ENCODE results near the gene TRANK1.
"Not testable (repeated sequence)": the region's sequence is repeated elsewhere in the genome, so short reads cannot be mapped to it uniquely, and the experiment has no call there.

The TRANK1 gene

DNA sequence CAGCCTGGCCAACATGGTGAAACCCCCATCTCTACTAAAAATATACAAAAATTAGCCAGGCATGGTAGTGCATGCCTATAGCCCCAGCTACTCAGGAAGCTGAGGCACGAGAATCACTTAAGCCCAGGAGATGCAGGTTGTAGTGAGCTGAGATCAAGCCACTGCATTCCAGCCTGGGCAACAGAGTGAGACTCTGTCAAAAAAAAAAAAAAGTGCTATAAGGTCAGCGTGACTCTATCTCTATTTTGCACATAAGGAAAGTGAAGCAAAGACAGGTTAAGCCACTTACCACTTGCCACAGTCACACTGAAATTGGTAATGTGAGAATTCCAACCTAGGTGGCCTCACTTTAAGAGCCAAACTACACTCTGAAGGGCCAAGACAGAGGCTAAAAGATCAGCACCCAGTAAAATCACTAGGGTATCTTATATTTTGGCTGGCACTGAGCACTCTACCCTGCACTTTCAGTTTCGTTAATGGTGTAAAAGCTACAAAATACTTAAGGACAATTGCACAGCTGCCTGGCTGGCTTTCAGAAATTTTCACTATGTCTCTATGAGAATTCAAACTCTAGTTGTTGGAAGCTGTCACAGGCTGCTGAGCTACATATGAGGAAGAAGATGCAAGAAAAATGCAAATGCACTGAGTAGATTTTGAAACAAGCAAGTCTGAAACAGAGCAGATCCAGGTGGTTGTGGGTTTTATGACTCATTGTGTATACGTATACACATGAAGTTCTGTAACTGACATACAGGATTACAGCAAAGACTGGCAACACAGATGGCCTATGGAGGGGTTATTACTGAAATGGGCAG, 32.7 kb downstream of the TRANK1 start:
- DNase-seq: peak; percentile 17

DNA sequence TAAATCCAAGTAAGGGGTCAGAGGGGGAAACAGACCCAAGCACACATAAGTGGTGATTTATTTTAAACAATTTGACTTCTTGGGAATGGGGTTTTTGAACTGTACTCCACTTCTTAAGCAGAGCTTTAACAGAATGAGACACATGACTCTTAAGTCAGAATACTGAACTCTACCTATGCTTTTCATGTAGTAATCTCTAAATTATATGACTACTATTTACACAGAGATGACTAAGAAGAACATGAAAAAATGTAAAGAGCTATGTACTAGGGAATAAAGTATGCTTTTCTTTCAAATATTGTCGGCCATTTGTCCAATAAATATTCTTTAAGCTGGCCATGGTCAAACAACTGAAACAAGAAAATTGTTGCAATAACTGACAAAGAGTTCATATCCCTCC, 35.2 kb downstream of the TRANK1 start:
- DNase-seq: no peak

DNA sequence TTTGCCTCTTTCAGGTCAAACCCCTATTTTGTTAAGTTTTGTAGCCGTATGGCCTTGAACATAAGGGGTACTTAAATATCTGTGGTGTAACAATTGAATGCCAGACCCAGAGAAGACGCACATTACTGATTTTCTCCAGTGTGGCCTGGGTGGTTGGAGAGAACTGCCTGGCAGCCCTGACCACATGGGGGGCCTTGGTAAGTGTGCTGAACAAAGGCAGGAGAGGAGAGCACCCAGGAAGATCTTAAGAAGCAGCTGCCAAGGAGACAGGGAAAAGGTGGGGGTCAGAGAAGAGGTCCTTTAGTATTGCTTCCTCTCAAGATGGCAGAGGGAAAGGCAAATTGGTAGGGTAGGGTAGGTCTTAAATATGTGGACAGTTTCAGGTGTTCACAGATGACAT, 35.7 kb downstream of the TRANK1 start:
- no peak for DNase-seq

DNA sequence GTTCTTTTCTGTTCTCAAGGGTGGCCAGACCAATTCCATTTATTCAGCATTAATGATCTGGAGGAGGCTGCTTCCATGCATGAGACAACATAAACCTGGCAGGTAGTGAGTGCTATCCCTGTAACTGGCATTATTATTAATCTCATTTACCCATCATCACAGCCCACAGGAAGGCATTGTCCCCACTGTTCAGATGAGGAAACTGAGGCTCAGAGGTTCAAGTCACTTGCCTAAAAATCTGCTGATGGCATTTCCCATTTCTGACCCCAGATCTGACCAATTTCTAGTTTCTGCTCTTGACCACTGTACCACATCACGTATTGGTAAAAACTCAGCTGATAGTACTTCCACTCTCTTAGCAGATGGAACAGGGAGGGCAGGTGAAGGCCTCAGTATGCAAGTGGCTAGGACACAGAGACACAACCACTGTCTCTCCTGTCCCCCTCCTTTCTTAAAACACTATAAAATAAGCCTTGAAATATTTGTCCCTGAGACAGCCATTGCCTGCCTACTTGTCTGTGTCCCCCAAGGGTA, 36.1 kb downstream of the TRANK1 start:
- DNase-seq: no peak

DNA sequence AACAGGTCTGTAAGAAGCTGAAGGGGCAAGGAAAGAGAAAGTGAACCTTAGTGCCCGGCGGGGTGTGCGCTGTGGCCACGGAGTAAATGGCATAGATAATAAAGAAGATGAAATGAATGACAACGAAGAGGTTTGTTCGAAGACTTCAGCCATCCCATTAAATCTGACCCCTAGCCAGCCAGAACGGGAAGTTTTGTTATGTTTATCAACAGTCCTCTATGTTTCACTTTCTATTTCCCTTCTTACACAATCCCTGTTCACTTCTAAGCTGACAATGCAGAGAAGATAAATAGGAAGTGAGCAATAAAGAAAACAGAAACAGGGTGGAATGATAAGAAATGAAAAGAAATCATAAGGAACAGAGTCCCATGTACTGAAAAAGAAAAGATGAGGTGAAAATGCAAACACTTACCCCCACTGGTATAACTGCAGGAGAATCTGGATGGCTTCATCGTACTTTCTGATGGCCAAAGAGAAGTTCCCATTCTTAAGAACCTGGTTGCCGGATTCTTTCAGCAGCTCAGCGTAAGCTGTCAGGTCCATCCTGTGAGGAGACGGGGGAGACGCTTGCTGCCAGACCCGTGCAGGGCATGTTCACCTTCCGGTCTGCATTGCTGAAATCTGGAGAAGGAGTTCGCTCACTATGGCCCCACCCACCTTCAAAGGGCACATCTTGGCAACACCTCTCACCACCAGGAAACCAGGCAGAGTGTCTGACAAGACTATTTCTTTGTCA, 36.8 kb downstream of the TRANK1 start:
- DNase-seq: peak; percentile 28

DNA sequence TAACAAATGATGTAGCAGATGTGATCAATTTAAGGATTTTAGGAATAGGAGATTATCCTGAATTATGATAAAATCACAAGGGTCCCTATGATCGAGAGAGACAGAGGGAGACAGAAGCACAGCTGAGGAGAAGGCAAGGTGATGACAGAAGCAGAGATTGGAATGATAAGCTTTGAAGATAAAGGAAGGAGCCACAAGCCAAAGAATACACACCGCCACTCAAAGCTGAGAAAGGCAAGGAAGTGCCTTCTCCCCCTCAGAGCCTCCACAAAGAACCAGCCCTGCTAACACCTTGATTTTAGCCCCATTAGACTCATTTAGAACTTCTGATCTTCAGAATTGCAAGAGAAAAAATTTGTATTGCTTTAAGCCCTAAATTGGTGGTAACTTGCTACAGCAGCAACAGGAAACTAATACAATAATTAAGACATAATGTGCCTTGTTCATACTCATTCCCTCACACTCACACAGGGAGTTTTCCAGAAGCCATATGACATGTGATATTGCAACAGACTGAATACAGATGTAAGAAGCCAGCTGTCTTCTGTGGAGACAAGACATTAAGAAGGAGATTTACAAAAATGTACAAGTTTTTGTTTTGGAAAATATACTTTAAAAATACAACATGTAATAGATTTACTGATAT, 38.2 kb downstream of the TRANK1 start:
- DNase-seq: no peak

DNA sequence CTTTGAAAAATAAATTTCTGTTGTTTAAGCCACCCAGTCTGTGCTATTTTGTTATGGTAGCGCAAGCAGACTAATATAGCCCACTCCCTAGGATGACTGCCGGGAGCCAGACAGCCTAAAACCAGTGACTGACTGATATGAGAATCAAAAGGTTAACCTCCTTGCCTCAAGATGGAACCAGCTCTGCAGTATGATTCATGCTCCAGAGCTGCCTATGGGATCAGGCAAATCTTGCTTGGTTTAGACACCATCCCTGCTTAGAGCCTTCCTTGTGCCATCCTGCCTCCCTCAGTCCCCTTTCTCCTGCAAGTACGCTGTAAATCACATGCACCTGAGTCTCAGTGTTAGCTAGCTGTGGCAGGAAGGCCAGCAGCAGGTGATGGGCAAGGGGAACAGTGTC, 39.3 kb downstream of the TRANK1 start:
- no peak for DNase-seq

DNA sequence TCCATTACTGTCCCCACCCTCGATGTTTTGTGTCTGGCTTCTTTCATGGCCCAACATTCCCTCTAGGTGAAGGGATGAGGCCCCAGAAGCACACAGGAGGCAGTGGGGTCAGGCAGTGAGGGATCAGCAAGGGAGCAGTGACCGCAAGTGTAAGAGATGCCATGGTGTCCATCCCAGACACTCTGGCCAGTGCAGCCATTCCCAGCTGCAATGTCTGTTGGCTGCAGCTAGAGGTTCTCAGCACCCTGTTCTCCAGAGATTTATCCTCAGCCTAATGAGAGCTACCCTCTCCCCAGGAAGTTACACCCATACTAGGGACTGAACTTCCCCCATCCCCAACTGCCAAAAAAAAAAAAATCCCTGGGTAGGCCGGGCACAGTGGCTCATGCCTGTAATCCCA, 40.2 kb downstream of the TRANK1 start:
- DNase-seq: no peak

DNA sequence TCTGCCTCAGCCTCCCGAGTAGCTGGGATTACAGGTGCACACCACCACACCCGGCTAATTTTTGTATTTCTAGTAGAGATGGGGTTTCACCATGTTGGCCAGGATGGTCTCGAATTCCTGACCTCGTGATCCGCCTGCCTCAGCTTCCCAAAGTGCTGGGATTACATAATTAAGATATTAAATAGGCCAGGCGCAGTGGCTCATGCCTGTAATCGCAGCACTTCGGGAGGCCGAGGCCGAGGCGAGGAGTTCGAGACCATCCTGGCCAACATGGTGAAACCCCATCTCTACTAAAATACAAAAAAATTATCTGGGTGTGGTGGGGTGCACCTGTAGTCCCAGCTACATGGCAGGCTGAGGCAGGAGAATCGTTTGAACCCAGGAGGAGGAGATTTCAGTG, 40.8 kb downstream of the TRANK1 start:
- not testable (repeated sequence) for DNase-seq

DNA sequence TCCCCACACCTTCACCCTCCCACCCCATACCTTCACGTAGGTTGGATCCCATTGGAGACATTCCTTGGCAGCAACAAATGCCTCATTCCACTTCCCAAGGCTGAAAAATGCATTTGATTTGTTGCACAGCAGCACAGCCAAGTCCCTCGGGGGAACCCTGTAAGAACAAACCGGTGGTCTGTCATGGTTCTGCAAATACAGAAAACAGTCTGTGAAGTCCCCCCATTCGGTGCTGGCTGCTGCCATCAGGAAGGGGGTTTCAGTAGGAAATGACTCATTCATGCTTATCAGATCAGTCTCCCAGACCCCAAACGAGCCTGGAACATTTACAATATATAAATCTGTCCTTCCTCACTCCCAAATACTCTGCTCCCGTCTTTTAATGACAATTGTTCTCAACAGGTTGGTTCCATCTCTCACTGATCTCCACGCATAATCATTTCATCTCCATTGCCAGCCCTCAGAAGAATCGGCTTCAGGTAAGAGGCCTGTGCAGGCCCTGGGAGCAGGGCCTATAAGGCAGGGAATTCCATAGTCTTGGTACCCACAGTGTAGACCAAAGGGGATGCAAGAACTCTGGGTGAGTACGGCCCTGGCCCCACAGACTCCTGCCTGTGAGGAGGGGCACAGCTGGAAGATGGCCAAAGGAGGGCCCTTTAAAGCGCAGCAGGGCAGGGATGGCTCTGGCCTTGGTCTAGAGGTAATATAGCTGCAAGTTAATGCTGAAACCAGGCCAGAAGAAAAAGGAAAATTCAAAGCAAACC, 41.6 kb downstream of the TRANK1 start:
- DNase-seq: no peak

DNA sequence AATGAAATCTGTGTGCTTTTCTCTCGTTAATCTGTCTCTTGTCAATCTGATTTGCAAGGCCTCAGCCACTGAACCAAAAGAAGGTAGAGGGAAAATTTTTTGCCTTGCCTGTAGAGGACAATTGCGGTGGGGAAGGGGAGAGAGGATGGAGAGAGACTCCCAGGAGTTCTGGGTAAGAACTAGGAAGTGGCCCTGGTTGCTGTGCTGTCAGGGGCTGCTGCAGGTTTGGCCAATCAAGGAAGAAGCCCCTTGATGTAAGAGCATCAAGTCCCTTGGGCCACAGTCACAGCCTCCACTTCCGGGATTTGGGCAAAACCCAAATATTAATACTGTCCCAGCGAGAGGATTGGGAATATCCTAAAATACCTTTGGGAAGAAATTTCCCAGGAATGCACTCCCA, 43.3 kb downstream of the TRANK1 start:
- no peak for DNase-seq

DNA sequence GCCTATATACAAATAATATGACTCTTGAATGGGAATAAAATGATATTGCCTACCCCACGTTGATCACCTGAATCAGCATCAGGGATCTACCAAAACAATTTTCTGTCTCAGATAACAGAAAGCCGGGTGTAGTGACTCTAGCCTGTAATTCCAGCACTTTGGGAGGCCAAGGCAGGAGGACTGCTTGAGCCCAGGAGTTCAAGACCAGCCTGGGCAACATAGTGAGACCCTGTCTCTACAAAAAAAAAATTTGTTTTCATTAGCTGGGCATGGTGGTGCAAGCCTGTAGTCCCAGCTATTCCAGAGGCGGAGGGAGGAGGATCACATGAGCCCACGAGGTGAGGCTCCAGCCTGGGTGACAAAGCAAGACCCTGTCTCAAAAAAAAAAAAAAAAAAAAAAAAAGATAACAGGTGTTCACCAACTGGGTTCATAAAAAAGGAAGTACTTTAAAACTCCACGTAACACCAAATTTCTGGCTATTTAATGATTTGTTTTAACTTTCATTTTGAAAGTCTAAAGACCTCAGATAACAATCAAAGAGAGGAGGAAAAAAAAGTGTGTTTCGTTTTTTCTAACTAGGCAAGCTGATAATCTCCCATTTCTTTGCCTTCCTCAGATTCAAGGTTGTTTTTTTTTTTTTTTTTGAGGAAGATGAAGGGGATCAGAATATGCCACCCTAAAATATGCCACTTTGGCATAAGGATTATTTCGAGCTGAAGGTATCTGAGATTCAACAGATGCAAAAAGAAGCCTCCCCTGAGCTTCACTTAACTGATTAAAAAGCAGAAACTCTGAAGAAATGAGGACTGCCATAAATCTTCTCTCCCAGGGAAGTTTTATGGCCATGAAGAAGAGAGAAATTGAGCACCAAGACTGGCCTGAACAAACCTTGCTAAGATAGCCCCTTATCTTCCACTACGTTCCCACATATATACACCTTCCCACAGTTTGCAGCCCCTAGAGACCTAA, 44.1 kb downstream of the TRANK1 start:
- no peak for DNase-seq

DNA sequence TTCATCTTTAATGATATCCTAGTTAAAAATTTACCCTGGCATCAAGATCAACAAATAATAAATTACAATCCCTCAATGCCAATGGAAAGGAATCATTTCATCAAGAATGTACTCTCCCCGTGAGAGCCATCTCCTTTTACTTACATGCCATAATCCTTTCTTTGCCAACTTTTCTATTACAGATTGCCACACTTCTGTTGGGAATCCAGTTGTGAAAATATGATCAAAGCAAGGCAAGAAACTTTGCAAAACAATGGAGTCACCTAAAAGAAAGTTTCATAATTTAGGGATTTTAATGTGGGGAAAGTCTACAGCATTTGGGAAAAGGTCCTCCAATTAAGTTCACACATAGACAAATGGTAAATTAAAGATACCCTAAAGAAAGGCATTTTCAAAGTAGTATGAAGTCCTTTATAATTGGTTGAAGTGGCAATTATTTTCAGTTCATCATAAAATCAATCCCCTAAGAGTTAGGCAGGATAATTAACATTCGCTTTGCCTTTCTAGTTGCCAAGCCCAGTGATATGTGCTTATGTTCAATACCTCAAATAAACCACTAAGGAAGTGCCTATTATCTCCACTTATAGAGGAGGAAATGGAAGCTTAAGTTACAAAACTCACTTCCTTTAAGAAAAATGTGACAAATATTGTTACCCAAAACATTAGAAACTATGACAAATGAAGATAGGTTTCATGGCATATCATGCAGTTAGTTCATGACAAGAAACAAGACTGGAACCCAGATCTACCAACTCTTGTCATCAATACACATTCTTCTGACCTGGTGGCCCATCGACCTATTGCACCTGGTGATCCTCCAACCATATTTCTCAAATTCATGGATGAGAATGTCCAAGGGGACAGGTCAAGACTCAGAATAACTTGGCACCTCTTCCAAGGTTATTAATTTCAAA, 49.1 kb downstream of the TRANK1 start:
- DNase-seq: no peak

DNA sequence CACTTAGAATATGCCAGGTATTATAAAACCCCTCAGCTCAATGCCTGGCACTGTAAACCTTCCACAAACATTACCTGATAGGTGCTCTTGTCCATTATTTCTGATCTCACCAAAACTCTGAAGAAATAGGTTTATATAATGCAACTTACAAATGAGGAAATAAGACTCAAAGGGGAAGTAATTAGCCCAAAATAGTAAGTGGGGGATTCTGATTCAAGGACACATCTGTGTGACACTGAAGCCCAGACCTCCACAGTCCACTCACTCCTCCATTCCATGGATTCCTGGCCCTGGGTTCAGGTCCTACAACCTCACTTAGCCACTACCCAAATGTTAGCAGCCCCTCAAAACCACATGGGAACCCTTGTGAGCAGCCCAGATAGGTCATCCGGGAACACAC, 49.9 kb downstream of the TRANK1 start:
- DNase-seq: no peak

DNA sequence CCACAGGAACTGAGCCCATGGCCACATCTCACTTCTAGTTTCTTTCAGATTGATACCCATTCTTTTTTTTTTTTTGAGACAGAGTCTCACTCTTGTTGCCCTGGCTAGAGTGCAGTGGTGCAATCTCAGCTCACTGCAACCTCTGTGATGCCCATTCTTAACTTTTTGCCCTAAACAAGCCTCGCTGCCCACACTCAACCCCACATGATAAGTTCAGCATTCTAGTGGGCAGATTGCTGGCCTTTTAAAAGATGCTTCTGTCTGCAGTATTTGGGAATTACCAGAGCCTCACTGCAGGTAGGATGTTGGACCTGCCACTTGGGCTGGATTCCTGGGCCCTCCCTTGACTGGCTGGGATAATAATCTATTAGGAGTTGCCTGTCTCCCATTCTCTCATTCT, 51.0 kb downstream of the TRANK1 start:
- DNase-seq: no peak

DNA sequence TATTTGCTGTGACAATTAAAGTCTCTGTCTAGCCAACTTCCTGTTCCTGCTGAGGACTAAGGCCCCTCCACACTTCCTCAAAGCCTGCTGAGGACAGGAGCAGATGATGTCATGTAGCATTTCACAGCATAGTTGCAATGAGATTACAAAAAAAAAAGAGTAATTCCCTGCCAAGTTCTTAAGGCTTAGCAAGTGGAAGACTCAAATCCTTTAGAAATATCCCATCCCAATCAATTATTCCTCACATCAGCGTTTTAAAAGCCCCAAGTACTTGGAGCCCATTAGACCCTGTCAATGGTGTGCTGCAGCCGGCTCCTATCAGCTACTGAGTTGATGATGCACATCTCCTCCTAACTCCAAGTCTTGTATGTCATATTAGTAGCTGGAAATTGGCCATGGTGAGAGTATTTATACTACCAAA, 51.7 kb downstream of the TRANK1 start:
- no peak for DNase-seq

DNA sequence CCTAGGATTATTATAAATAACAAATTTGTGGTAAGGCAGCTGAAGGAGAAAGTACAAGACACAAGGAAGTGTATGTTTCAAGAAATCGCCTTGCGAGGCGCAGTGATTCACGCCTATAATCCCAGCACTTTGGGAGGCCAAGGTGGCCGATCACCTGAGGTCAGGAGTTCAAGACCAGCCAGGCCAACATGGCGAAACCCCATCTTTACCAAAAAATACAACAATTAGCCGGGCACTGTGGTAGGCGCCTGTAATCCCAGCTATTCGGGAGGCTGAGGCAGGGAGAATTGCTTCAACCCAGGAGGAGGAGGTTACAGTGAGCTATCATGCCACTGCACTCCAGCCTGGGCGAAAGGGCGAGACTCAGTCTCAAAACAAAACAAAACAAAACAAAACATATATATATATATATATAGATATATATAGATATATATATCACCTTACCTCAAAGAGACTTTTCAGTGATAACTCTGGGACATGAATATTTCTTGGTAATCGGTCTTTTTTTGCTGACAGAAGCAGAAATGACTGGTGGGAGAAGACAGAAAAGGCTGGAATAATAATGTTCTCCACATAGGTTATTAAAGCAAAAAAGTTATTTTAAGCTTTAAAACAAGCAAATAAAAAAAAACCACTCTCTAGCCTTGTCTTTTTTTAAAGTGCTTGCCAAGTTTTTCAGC, 52.3 kb downstream of the TRANK1 start:
- no peak for DNase-seq

DNA sequence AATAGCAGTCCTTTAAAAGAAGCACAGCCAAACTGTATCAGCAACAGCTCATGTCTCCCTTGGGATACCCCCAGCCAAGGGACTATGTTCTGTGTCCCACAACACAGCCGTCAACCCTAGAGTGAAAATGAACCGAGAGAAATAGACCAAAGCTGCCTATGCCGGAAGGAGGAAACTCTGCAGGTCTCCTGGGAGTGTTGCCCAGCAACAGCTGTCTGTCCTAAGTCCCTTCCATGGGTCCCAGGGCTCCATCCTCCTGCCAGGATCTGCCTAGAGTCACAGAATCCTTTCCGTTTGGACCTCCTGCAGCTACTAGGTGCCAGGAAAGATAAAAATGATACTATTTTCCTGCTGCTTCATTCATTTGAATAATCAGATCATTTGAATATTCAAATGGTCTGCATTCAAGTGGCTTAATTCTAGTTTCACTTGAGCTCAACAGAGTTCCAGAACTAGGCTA, 53.1 kb downstream of the TRANK1 start:
- no peak for DNase-seq

DNA sequence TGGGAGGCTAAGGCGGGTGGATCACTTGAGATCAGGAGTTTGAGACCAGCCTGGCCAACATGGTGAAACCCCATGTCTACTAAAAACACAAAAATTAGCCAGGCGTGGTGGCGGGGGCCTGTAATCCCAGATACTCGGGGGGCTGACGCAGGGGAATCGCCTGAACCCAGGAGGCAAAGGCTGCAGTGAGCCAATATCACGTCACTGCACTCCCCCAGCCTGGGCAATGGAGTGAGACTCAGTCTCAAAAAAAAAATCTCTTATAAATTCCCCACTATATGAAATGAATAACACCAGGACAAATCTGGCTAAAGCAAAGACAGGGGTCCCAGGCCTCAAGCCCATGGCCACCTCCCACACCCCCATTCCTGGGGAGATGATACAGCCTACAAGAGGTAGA, 53.8 kb downstream of the TRANK1 start:
- not testable (repeated sequence) for DNase-seq

DNA sequence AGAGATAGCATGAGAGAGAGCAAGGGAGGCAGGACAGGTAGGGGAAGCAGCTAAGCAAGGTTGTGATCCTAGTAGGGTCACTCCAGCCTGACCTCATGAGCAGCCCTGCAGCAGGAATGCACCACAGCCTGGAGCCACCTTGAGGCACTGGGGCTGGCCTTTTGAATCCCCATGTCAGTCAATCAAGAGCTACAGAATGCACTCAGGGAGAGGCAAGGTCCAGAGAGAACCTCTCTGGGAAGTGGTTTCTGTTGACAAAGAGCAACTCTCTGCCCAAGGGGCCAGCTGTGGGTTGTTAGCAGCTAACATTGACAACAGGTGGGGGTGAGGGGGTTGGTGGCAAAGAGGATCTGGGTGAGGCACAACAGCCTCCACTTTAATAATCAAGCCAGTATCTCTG, 54.6 kb downstream of the TRANK1 start:
- DNase-seq: no peak

Data from DMS79 treated with DMSO at 0.1 percent for 48 hours (cell line).